Esophagus squamous epithelium (tissue), 4 donors: Measurements from ENCODE around the gene RIMS4.

Source experiments
- CTCF ChIP-seq, 6 experiments: fragments of 450-650 bp in 4 of 6; fragments of 200-600 bp in 2 of 6; sonication (generic) in 2 of 6; IDR thresholded peaks; one replicate each; pipeline ENCODE4 v1.5.1; 2016 to 2019; ENCODE audit warnings: antibody characterized with exemption in 6 of 6, mild to moderate bottlenecking in 4 of 6, moderate library complexity in 4 of 6
- POLR2A ChIP-seq, 4 donors: fragments of 450-650 bp; IDR thresholded peaks; one replicate each; pipeline ENCODE4 v1.6.1; 2017; ENCODE audit warnings: antibody characterized with exemption in 4 of 4, mild to moderate bottlenecking in 4 of 4, moderate library complexity in 3 of 4

GRCh38 chr20:44858606-44859360 lies 48.4 kb upstream of the RIMS4 start:
- TF ChIP-seq CTCF (IDR thresholded peaks at IDR 0.05), result no peak
- TF ChIP-seq POLR2A (IDR thresholded peaks at IDR 0.05), result no peak
